Stimulated activated CD4-positive, alpha-beta T cell treated with anti-CD3 and anti-CD28 coated beads, Interleukin-15, amount 100 ng/mL, for 1 hour (primary cell): ENCODE results near the gene ZNF483.
"Not testable (repeated sequence)": the region's sequence is repeated elsewhere in the genome, so short reads cannot be mapped to it uniquely, and the experiment has no call there.

Experiments
- DNase-seq, 2 donors: peaks; one replicate each; pipeline ENCODE4 v3.0.0-alpha.2; 2020; ENCODE audit warnings: low read depth in 1 of 2, low spot score in 1 of 2

Gene ZNF483

DNA sequence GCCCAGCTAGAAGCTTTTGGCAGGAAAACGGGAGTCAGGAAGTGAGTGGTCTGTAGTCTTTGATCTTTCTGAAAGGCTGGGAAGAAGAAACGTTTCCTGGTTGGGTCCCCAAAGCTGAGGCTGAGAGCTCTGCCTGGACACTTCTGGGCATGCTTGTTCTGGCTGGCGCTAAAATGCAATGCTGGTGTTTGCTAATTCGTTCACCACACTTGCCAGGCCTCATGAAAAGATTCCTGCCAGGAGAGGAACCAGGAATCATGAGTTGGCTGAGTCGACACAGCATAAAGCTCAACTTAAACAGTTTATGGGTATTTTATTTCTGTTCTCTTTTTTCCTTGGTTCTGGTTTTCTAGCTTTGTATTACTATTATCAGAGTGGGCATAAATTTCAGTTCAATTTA, 85.2 kb downstream of the ZNF483 start:
- no peak for DNase-seq

DNA sequence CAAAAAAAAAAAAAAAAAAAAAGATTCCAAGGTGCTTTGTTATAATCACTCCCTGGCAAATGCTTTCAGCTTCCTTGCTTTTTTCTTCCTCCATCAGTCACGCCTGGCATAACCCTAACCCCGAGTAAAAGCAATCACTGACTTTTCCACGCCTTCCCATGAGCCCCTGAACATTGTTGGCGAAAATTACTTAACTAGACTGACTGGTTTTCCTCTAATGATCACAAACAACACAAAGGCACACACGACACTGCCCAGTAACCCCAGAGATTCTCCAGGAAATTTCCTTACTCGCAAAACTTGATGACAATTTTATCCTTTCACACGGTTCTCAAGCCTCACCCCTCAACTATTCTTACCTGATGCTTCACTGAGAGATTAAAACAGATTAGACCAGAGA, 85.9 kb downstream of the ZNF483 start:
- DNase-seq: no peak

DNA sequence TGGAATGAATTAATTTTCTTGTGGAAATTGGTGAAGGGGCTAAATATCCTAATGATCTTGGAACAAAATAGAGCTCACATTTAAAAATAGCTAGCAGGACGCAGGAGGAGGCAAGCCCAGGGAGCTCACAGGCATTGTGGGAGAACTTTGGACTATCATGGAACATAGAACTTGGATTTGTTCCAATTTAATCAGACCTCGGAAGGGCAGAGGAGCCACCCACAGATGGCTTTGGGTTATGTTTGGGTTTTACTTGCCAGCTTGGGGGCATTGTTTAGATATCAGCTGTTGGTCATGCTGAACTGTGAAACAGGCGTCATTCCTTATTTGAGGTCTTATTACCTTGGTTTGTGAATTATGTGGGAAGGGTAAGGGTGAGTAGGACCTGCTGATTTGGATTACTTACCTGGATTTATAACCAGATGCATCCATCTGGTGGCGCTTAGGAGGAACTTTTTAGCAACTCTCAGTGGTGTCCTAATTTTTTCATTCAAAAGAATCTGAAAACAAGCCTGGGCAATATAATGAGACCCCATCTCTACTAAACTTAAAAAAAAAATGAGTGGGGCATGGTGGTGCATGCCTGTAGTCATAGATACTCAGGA, 88.6 kb downstream of the ZNF483 start:
- no peak for DNase-seq

DNA sequence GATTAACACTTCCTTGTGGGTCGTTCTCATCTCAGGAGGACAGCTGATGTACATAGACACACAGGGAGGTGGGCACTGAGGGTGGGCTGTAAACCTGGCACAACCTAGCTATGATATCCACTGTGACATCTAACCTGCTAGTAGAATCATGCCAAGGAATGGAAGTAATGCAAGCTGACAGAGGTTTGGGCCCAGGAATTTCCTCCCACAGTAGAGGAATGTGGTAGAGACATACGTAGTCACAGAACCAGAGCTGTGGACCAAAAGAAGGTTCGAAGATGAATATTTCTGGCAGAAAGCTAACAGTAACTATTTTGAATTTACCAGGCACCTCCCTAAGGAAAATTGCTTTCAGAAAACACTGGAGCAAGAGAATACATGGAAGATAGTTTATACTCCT, 90.9 kb downstream of the ZNF483 start:
- no peak for DNase-seq

DNA sequence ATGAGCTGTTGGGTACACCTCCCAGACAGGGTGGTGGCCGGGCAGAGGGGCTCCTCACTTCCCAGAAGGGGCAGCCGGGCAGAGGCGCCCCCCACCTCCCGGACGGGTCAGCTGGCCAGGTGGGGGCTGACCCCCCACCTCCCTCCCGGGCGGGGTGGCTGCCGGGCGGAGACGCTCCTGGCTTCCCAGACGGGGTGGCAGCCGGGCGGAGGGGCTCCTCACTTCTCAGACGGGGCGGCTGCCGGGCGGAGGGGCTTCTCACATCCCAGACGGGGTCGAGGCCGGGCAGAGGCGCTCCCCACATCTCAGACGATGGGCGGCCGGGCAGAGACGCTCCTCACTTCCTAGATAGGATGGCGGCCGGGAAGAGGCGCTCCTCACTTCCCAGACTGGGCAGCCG, 92.4 kb downstream of the ZNF483 start:
- DNase-seq: not testable (repeated sequence)

DNA sequence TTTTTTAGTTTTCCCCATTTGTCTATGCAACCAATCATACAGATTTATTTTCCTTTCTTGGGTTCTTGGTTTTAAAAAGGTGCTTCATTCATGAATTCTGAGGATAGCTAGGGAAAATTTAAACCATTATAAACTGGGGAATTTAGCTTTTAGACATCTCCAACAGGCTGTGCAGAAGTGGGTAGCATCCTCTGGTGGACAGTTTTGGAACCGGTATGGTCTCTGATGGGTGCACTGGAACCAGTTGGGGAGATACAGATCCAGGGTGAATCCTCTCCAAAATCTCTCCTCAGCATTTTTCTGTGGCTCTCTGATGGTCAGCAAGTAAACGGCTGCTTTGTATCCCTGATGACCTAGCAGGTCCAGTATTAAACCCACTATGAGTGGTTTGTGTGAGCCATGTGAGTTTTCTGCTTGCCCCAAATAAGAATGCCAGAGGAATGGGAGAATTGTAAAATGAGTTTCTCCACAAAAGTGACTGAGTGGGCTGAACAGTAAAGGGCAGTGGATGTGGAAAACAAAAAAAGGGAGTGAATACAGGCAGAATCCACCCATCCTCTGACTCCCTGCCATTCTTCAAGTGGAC, 97.0 kb downstream of the ZNF483 start:
- DNase-seq: no peak

DNA sequence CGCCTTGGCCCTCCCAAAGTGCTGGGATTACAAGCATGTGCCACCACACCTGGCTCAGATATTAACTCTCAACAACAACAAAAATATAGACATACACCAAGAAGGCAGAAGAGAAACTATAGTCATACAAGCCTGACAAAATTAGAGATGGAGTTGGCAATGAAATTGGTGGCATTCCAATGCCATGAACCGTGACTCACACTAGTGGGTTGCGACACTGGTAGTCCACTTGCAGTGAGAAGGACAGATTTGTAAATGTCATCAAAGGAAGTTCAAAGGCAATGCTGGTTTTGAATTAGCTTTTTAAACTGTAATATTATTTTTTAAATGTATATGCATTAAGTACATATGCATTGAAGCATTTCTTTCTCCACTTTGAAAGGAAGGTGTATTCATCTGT, 97.6 kb downstream of the ZNF483 start:
- DNase-seq: no peak
